GM18858 (cell line): ENCODE data around the gene ACSL5.
A peak's percentile ranks its signal among the peaks of the same experiment; 100 is the strongest.
"Not testable (repeated sequence)": the region's sequence is repeated elsewhere in the genome, so short reads cannot be mapped to it uniquely, and the experiment has no call there.

ENCODE experiments used
- ATAC-seq: cut with Tn5 transposase; IDR thresholded peaks from one replicate; pipeline ENCODE4 v1.9.1; 2021; ENCODE audit not compliant: unreplicated experiment

Gene ACSL5

GRCh38 chr10:112461029-112461887, 87.3 kb downstream of the ACSL5 start:
- ATAC-seq, result no peak

- ATAC-seq, result not testable (repeated sequence)
These were observed 90.2 kb downstream of the ACSL5 start for GRCh38 chr10:112464074-112464473.

- ATAC-seq, result peak; percentile 40
These were observed 91.5 kb downstream of the ACSL5 start for GRCh38 chr10:112465299-112465883.

- ATAC-seq, result no peak
These were observed 92.9 kb downstream of the ACSL5 start for GRCh38 chr10:112466802-112467201.

- no peak for ATAC-seq
These were observed 93.7 kb downstream of the ACSL5 start for GRCh38 chr10:112467541-112468075.

- ATAC-seq, result peak; percentile 62
These were observed 98.1 kb downstream of the ACSL5 start for GRCh38 chr10:112471878-112472487.

GRCh38 chr10:112475575-112476218, 101.8 kb downstream of the ACSL5 start:
- no peak for ATAC-seq
